ENCODE data around the gene ZNF207. TPM values are rescaled to one million over a fixed set of nuclear protein-coding genes. Genes with fewer than 3 reads are reported as not detected.

Gene ZNF207
- total RNA-seq, 2 experiments from 2014 or later: 252 to 262 TPM

GRCh38 chr17:32355649-32356377, 5.9 kb downstream of the ZNF207 start:
- Histone ChIP-seq H3K4me1 (ENCODE audit: insufficient read depth, low read length) (peaks cover 63% of the 10 kb centered on the region), H3K27me3 (ENCODE audit: control insufficient read depth in 1 of 2, insufficient read depth in 2 of 2, low read length in 2 of 2) (no peaks in the 10 kb centered on the region), H3K9me3 (ENCODE audit: control insufficient read depth in 1 of 2, insufficient read depth in 1 of 2, low read length in 2 of 2) (no peaks in the 10 kb centered on the region), H3K27ac (ENCODE audit: low read depth in 1 of 2, low read length in 2 of 2) (no peak overlapping the region), H3K4me3 (ENCODE audit: low read length) (peak overlapping the region; percentile 5), H3K36me3 (ENCODE audit: insufficient read depth, low read length) (peaks cover 79% of the 10 kb centered on the region)
- ATAC-seq (ENCODE audit: poor library complexity) (no peak), DNase-seq (no peak)
- H3K27me3 Mint-ChIP-seq: no peaks in the 10 kb centered on the region
- ChIA-PET CTCF (no interaction called here), POLR2A (no interaction called here)
- no peaks in the 10 kb centered on the region for H3K9me3 Mint-ChIP-seq
- intact Hi-C loops (cut with DNase I, micrococcal nuclease): loop anchor here in 1 of 2 experiments (10.0 kb wide), 1 partner anchor 519 kb away; the partner anchor contains the start of gene MYO1D
- TF ChIP-seq CTCF (IDR thresholded peaks at IDR 0.05): no peak
- peak overlapping the region; percentile 18 for H3K4me3 Mint-ChIP-seq
- H3K27ac Mint-ChIP-seq: peak overlapping the region; percentile 24
- H3K4me1 Mint-ChIP-seq (ENCODE audit: low read depth): peaks cover 65% of the 10 kb centered on the region
- peaks cover 92% of the 10 kb centered on the region for H3K36me3 Mint-ChIP-seq (ENCODE audit: low read depth)

- DNase-seq: no peak
- intact Hi-C loops (cut with DNase I, micrococcal nuclease): loop anchor here in 1 of 2 experiments (10.0 kb wide), 1 partner anchor 518 kb away; the partner anchor contains the start of gene MYO1D
- Histone ChIP-seq H3K36me3 (ENCODE audit: insufficient read depth, low read length) (peaks cover 85% of the 10 kb centered on the region), H3K4me3 (ENCODE audit: low read length) (no peak overlapping the region), H3K9me3 (ENCODE audit: control insufficient read depth in 1 of 2, insufficient read depth in 1 of 2, low read length in 2 of 2) (no peaks in the 10 kb centered on the region), H3K27ac (ENCODE audit: low read depth in 1 of 2, low read length in 2 of 2) (no peak overlapping the region), H3K4me1 (ENCODE audit: insufficient read depth, low read length) (peaks cover 63% of the 10 kb centered on the region), H3K27me3 (ENCODE audit: control insufficient read depth in 1 of 2, insufficient read depth in 2 of 2, low read length in 2 of 2) (no peaks in the 10 kb centered on the region)
- POLR2A ChIA-PET: no interaction called here
- Mint-ChIP-seq H3K27ac (no peak overlapping the region), H3K36me3 (ENCODE audit: low read depth) (peaks cover 92% of the 10 kb centered on the region), H3K4me3 (peak overlapping the region; percentile 12), H3K27me3 (no peaks in the 10 kb centered on the region), H3K4me1 (ENCODE audit: low read depth) (peaks cover 68% of the 10 kb centered on the region), H3K9me3 (no peaks in the 10 kb centered on the region)
- CTCF ChIA-PET: no interaction called here
- TF ChIP-seq CTCF (IDR thresholded peaks at IDR 0.05): no peak
- no peak for ATAC-seq (ENCODE audit: poor library complexity)
Measured at GRCh38 chr17:32356378-32356743, 6.4 kb downstream of the ZNF207 start.

- no peak overlapping the region for H3K4me3 ChIP-seq (ENCODE audit: low read length)
- CTCF ChIA-PET: no interaction called here
- intact Hi-C loops (cut with DNase I, micrococcal nuclease): loop anchor here in 1 of 2 experiments (10.0 kb wide), 1 partner anchor 518 kb away; the partner anchor contains the start of gene MYO1D
Measured at GRCh38 chr17:32356750-32357149, 6.8 kb downstream of the ZNF207 start.

More at GRCh38 chr17:32356750-32357149, 6.8 kb downstream of the ZNF207 start:
- H3K36me3 ChIP-seq (ENCODE audit: insufficient read depth, low read length): peaks cover 89% of the 10 kb centered on the region
- TF ChIP-seq CTCF (IDR thresholded peaks at IDR 0.05): no peak
- H3K9me3 Mint-ChIP-seq: no peaks in the 10 kb centered on the region
- peaks cover 92% of the 10 kb centered on the region for H3K36me3 Mint-ChIP-seq (ENCODE audit: low read depth)
- H3K27me3 Mint-ChIP-seq: no peaks in the 10 kb centered on the region
- H3K27ac ChIP-seq (ENCODE audit: low read depth in 1 of 2, low read length in 2 of 2): no peak overlapping the region
- no peaks in the 10 kb centered on the region for H3K9me3 ChIP-seq (ENCODE audit: control insufficient read depth in 1 of 2, insufficient read depth in 1 of 2, low read length in 2 of 2)
- no peak for ATAC-seq (ENCODE audit: poor library complexity)
- H3K4me1 Mint-ChIP-seq (ENCODE audit: low read depth): peaks cover 65% of the 10 kb centered on the region
- POLR2A ChIA-PET: no interaction called here
- no peak overlapping the region for H3K27ac Mint-ChIP-seq
- DNase-seq: no peak
- peaks cover 62% of the 10 kb centered on the region for H3K4me1 ChIP-seq (ENCODE audit: insufficient read depth, low read length)
- H3K4me3 Mint-ChIP-seq: peak overlapping the region; percentile 12
- H3K27me3 ChIP-seq (ENCODE audit: control insufficient read depth in 1 of 2, insufficient read depth in 2 of 2, low read length in 2 of 2): no peaks in the 10 kb centered on the region

Measured in CD4-positive, alpha-beta T cell (primary cell).